DOHH2 (cell line): Measurements from ENCODE around the gene SLC29A3.

Experiments
- EZH2phosphoT487 ChIP-seq: fragments of 200-600 bp; sonication (generic); IDR thresholded peaks from 2 replicates; pipeline ENCODE4 v1.6.1; 2017; ENCODE audit warnings: borderline replicate concordance, mild to moderate bottlenecking, antibody characterized with exemption, low read length, moderate library complexity, mixed read lengths
- TF ChIP-seq, protein P1 (sequence below): fragments of 200-600 bp; sonication (generic); IDR thresholded peaks from one replicate; pipeline ENCODE4 v1.5.1; 2014; ENCODE audit warnings: antibody characterized with exemption, mild to moderate bottlenecking, low read depth, low read length; ENCODE audit not compliant: poor library complexity, severe bottlenecking

GRCh38 chr10:71353639-71354038 is 34.6 kb downstream of the SLC29A3 start:
- TF ChIP-seq, protein P1, sequence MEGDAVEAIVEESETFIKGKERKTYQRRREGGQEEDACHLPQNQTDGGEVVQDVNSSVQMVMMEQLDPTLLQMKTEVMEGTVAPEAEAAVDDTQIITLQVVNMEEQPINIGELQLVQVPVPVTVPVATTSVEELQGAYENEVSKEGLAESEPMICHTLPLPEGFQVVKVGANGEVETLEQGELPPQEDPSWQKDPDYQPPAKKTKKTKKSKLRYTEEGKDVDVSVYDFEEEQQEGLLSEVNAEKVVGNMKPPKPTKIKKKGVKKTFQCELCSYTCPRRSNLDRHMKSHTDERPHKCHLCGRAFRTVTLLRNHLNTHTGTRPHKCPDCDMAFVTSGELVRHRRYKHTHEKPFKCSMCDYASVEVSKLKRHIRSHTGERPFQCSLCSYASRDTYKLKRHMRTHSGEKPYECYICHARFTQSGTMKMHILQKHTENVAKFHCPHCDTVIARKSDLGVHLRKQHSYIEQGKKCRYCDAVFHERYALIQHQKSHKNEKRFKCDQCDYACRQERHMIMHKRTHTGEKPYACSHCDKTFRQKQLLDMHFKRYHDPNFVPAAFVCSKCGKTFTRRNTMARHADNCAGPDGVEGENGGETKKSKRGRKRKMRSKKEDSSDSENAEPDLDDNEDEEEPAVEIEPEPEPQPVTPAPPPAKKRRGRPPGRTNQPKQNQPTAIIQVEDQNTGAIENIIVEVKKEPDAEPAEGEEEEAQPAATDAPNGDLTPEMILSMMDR, result no peak
- TF ChIP-seq EZH2phosphoT487, result no peak
